CD4-positive, CD25-positive, alpha-beta regulatory T cell (primary cell): ENCODE data around the gene ALDH3B2. TPM values are rescaled to one million over a fixed set of nuclear protein-coding genes. Genes with fewer than 3 reads are reported as not detected.
A peak's percentile ranks its signal among the peaks of the same experiment; 100 is the strongest.

Experiments used
- ATAC-seq, 2 donors: fragments of 150-1000 bp; cut with Tn5 transposase; one replicate each; pipeline ENCODE4 v1.10.0; 2021; ENCODE audit warnings: low read depth in 2 of 2, moderate number of reproducible peaks in 2 of 2, moderate library complexity in 1 of 2
- DNase-seq, 3 donors: peaks; one replicate each; pipeline versions ENCODE4 v3.0.0 to v3.0.0-alpha.2; 2012 to 2022; ENCODE audit warnings: mixed read lengths in 1 of 3
- H3K27ac ChIP-seq: one replicate; pipeline ENCODE4 v1.7.0; 2013; ENCODE audit warnings: mild to moderate bottlenecking, low read length; ENCODE audit not compliant: insufficient read depth, poor library complexity, severe bottlenecking
- H3K27me3 ChIP-seq: one replicate; pipeline ENCODE4 v1.7.0; 2013; ENCODE audit warnings: low read length; ENCODE audit not compliant: control insufficient read depth, insufficient read depth
- H3K36me3 ChIP-seq: one replicate; pipeline ENCODE4 v1.7.0; 2013; ENCODE audit warnings: mild to moderate bottlenecking, low read length, moderate library complexity; ENCODE audit not compliant: control insufficient read depth, insufficient read depth
- H3K4me1 ChIP-seq: 2 replicates; pipeline ENCODE4 v1.7.0; 2013; ENCODE audit warnings: mild to moderate bottlenecking, low read length; ENCODE audit not compliant: insufficient read depth, control insufficient read depth, poor library complexity, severe bottlenecking
- H3K4me3 ChIP-seq: one replicate; pipeline ENCODE4 v1.7.0; 2013; ENCODE audit warnings: low read depth, mild to moderate bottlenecking, low read length, moderate library complexity
- H3K9me3 ChIP-seq, 2 experiments: 1 replicate in 1 of 2; 2 replicates in 1 of 2; pipeline ENCODE4 v1.7.0; 2013; ENCODE audit warnings: low read length in 2 of 2, mild to moderate bottlenecking in 1 of 2, moderate library complexity in 1 of 2; ENCODE audit not compliant: control insufficient read depth in 2 of 2
- H3K27ac Mint-ChIP-seq, 3 donors: one replicate each; pipeline ENCODE4 v1.8.0; 2020 to 2022; ENCODE audit warnings: mild to moderate bottlenecking in 3 of 3, mixed read lengths in 3 of 3, moderate library complexity in 2 of 3
- H3K27me3 Mint-ChIP-seq: one replicate; pipeline ENCODE4 v1.8.0; 2022; ENCODE audit warnings: mild to moderate bottlenecking, mixed read lengths
- H3K36me3 Mint-ChIP-seq: one replicate; pipeline ENCODE4 v1.8.0; 2020; ENCODE audit warnings: mixed read lengths
- H3K4me1 Mint-ChIP-seq, 4 donors: one replicate each; pipeline ENCODE4 v1.8.0; 2020 to 2022; ENCODE audit warnings: mixed read lengths in 4 of 4, mild to moderate bottlenecking in 1 of 4
- H3K4me3 Mint-ChIP-seq, 4 donors: one replicate each; pipeline ENCODE4 v1.8.0; 2020 to 2022; ENCODE audit warnings: mild to moderate bottlenecking in 4 of 4, mixed read lengths in 4 of 4, moderate library complexity in 3 of 4
- H3K9me3 Mint-ChIP-seq, 7 donors: one replicate each; pipeline ENCODE4 v1.8.0; 2020 to 2022; ENCODE audit warnings: mixed read lengths in 7 of 7, mild to moderate bottlenecking in 3 of 7, moderate library complexity in 2 of 7
- polyA plus RNA-seq, 4 donors: library from polyadenylated mRNA; unstranded; fragments of 300-500 nt; fragmentation: Illumina TruSeq; gene quantifications; one replicate each; pipeline ENCODE4 v1.2.3, GENCODE V29; 2021
- total RNA-seq: library from RNA; stranded (reverse); gene quantifications from one replicate; pipeline ENCODE4 v1.2.3, GENCODE V29; 2022

The ALDH3B2 gene
- total and polyA plus RNA-seq, 5 donors from 2014 or later: not detected

GRCh38 chr11:67630943-67631331, 43.5 kb downstream of the ALDH3B2 start:
- Histone ChIP-seq H3K4me3 (no peak overlapping the region), H3K4me1 (peaks cover 19% of the 10 kb centered on the region), H3K27me3 (no peaks in the 10 kb centered on the region), H3K36me3 (no peaks in the 10 kb centered on the region), H3K27ac (peak overlapping the region; percentile 92), H3K9me3 (no peaks in the 10 kb centered on the region)
- H3K36me3 Mint-ChIP-seq: no peaks in the 10 kb centered on the region
- peak overlapping the region; percentile 83 to 96 (median 94) for H3K27ac Mint-ChIP-seq
- H3K4me3 Mint-ChIP-seq: peak overlapping the region; percentile 81 to 94 (median 90)
- H3K9me3 Mint-ChIP-seq: no peaks in the 10 kb centered on the region
- no peaks in the 10 kb centered on the region for H3K27me3 Mint-ChIP-seq
- DNase-seq: peak in 1 of 3 donors; percentile 10
- peaks cover 0 to 11% (median 7%) of the 10 kb centered on the region in 4 donors for H3K4me1 Mint-ChIP-seq
- ATAC-seq: no peak

- peak; percentile 91 to 98 (median 94) for DNase-seq
- peak overlapping the region; percentile 83 to 96 (median 94) for H3K27ac Mint-ChIP-seq
Observed at GRCh38 chr11:67630228-67630942, 44.0 kb downstream of the ALDH3B2 start.

GRCh38 chr11:67629386-67630227, 44.8 kb downstream of the ALDH3B2 start, which contains the start of gene NUDT8:
Gene NUDT8, minus strand, starts transcription at chr11:67629937. Its CDS starts 26 bp downstream, at chr11:67629911.
- Histone ChIP-seq H3K27me3 (no peaks in the 10 kb centered on the region), H3K4me1 (peaks cover 19% of the 10 kb centered on the region), H3K36me3 (no peaks in the 10 kb centered on the region), H3K27ac (peak within 1 kb of the TSS; percentile 92), H3K4me3 (no peak within 1 kb of the TSS), H3K9me3 (no peaks in the 10 kb centered on the region)
- H3K27me3 Mint-ChIP-seq: no peaks in the 10 kb centered on the region
- peak within 1 kb of the TSS; percentile 81 to 94 (median 90) for H3K4me3 Mint-ChIP-seq
- ATAC-seq: peak; percentile 60 to 66
- peaks cover 5 to 11% (median 7%) of the 10 kb centered on the region in 4 donors for H3K4me1 Mint-ChIP-seq
- no peaks in the 10 kb centered on the region for H3K9me3 Mint-ChIP-seq
- DNase-seq: peak; percentile 76 to 92 (median 87)
- H3K27ac Mint-ChIP-seq: peak within 1 kb of the TSS; percentile 83 to 96 (median 94)
- no peaks in the 10 kb centered on the region for H3K36me3 Mint-ChIP-seq

More at GRCh38 chr11:67630228-67630942, 44.0 kb downstream of the ALDH3B2 start:
- H3K4me3 ChIP-seq: no peak overlapping the region
- Mint-ChIP-seq H3K9me3 (no peaks in the 10 kb centered on the region), H3K36me3 (no peaks in the 10 kb centered on the region), H3K4me1 (peaks cover 3 to 11% (median 7%) of the 10 kb centered on the region in 4 donors), H3K4me3 (peak overlapping the region; percentile 81 to 94 (median 90)), H3K27me3 (no peaks in the 10 kb centered on the region)
- no peaks in the 10 kb centered on the region for H3K36me3 ChIP-seq
- no peaks in the 10 kb centered on the region for H3K9me3 ChIP-seq
- H3K4me1 ChIP-seq: peaks cover 19% of the 10 kb centered on the region
- no peaks in the 10 kb centered on the region for H3K27me3 ChIP-seq
- ATAC-seq: peak; percentile 73 to 76
- peak overlapping the region; percentile 92 for H3K27ac ChIP-seq

GRCh38 chr11:67628710-67629385, 45.6 kb downstream of the ALDH3B2 start:
- H3K36me3 Mint-ChIP-seq: no peaks in the 10 kb centered on the region
- H3K4me1 ChIP-seq: peaks cover 19% of the 10 kb centered on the region
- H3K27ac Mint-ChIP-seq: peak overlapping the region in 1 of 3 donors; percentile 66
- DNase-seq: no peak
- H3K9me3 ChIP-seq: no peaks in the 10 kb centered on the region
- H3K27ac ChIP-seq: peak overlapping the region; percentile 92
- H3K27me3 ChIP-seq: no peaks in the 10 kb centered on the region
- no peaks in the 10 kb centered on the region for H3K36me3 ChIP-seq
- peak overlapping the region; percentile 62 to 79 (median 68) for H3K4me3 Mint-ChIP-seq
- H3K4me3 ChIP-seq: no peak overlapping the region
- H3K27me3 Mint-ChIP-seq: no peaks in the 10 kb centered on the region
- H3K9me3 Mint-ChIP-seq: no peaks in the 10 kb centered on the region
- no peak for ATAC-seq
- peaks cover 5 to 11% (median 7%) of the 10 kb centered on the region in 4 donors for H3K4me1 Mint-ChIP-seq

DNA sequence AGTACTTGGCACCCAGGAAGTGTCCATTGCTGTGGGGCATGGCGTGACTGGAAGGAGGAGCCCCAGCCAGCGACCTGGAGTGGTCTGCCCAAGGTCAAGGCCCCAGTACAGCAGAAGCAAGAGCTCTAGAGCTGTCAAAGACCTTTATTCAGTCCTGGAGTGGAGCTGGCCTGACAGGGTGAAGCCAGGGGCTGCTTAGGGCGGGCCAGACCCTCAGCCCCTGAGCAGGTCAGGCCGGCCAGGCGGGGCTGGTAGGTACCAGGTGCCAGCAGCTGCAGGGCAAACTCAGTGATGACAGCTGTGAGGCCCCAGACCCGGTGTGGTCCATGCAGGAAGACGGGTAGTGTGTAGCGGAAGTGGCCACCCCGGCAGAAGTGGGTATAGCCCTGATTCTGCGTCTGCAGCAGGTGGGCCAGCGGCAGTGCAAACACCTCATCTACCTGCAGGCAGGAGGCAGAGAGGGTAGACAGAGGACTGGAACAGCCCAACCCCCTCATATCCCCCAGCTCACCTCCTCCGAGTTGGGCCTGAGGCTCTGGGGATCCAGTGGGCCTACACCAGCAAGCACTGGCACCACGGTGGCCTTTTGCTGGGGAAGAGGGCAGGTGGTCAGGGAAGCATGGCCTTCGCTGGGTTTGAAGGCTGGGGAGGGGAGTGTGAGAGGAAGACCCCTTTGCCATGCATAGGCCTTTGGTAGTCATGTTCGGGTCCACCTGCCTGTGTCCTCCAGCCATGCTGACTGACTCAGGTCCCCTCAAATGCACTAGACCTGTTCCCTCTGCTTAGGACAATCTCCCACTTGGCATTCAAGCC, 46.4 kb downstream of the ALDH3B2 start:
- DNase-seq (no peak), ATAC-seq (no peak)
- Mint-ChIP-seq H3K4me3 (peak overlapping the region; percentile 31 to 81 (median 66)), H3K27me3 (no peaks in the 10 kb centered on the region), H3K36me3 (no peaks in the 10 kb centered on the region), H3K9me3 (no peaks in the 10 kb centered on the region), H3K4me1 (peaks cover 5 to 11% (median 7%) of the 10 kb centered on the region in 4 donors), H3K27ac (no peak overlapping the region)
- Histone ChIP-seq H3K4me1 (peaks cover 19% of the 10 kb centered on the region), H3K4me3 (no peak overlapping the region), H3K9me3 (no peaks in the 10 kb centered on the region), H3K27ac (no peak overlapping the region), H3K27me3 (no peaks in the 10 kb centered on the region), H3K36me3 (no peaks in the 10 kb centered on the region)

GRCh38 chr11:67627441-67627811, 47.0 kb downstream of the ALDH3B2 start:
- H3K36me3 ChIP-seq: no peaks in the 10 kb centered on the region
- H3K4me3 ChIP-seq: no peak overlapping the region
- no peak overlapping the region for H3K27ac ChIP-seq
- no peak overlapping the region for H3K27ac Mint-ChIP-seq
- peaks cover 19% of the 10 kb centered on the region for H3K4me1 ChIP-seq
- H3K27me3 ChIP-seq: no peaks in the 10 kb centered on the region
- no peaks in the 10 kb centered on the region for H3K9me3 Mint-ChIP-seq
- peaks cover 5 to 11% (median 7%) of the 10 kb centered on the region in 4 donors for H3K4me1 Mint-ChIP-seq
- H3K27me3 Mint-ChIP-seq: no peaks in the 10 kb centered on the region
- H3K9me3 ChIP-seq: no peaks in the 10 kb centered on the region
- DNase-seq: no peak
- H3K36me3 Mint-ChIP-seq: no peaks in the 10 kb centered on the region
- peak overlapping the region in 2 of 4 donors; percentile 75 to 81 for H3K4me3 Mint-ChIP-seq
- no peak for ATAC-seq

DNA sequence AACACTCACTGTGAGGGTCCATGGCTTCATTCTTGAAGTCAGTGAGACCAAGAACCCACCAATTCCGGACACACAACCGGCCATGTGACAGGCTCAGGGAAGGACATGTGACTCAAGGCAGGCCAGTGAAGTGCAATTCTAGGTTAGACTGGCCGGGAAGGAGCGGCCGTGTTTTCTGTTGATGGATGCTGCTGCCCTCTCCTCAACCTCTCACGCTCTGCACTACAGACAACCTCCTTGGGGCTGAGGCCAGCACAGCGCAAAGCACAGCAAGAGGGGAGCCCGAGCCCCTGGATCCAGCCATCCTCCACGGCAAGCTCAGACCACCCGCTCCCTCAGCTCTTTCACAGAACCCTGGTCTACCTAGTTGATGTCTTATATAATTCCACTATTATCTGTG, 47.5 kb downstream of the ALDH3B2 start:
- H3K36me3 ChIP-seq: no peaks in the 10 kb centered on the region
- H3K27ac ChIP-seq: no peak overlapping the region
- H3K27me3 ChIP-seq: no peaks in the 10 kb centered on the region
- peaks cover 19% of the 10 kb centered on the region for H3K4me1 ChIP-seq
- no peak for ATAC-seq
- no peaks in the 10 kb centered on the region for H3K9me3 Mint-ChIP-seq
- DNase-seq: no peak
- peak overlapping the region in 1 of 3 donors; percentile 60 for H3K27ac Mint-ChIP-seq
- H3K9me3 ChIP-seq: no peaks in the 10 kb centered on the region
- H3K4me1 Mint-ChIP-seq: peaks cover 5 to 11% (median 7%) of the 10 kb centered on the region in 4 donors
- no peaks in the 10 kb centered on the region for H3K36me3 Mint-ChIP-seq
- no peaks in the 10 kb centered on the region for H3K27me3 Mint-ChIP-seq
- H3K4me3 ChIP-seq: no peak overlapping the region
- peak overlapping the region in 2 of 4 donors; percentile 10 to 75 for H3K4me3 Mint-ChIP-seq
